ENCODE measurements around the gene POU2F1. TPM values are rescaled to one million over a fixed set of nuclear protein-coding genes. Genes with fewer than 3 reads are reported as not detected.

POU2F1 gene
- total and polyA plus RNA-seq, 4 donors, result 0.93 to 10.5 (median 6.5) TPM

DNA sequence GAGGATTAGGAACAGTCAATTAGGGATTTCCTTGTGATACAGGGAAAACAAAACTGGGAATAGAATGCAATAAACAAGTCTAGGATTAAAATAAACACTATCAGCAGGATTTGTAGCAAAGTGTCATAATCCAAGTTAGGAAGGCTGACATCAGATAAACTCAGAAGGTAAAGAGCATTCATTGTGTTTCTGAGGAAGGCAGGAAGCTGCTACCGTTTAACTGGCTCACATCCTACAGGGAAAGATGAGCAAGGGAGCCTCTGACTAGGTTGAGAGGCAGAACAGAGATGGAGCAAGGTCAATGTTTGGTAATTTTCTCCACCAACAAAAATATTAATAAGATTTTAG is 124.7 kb downstream of the POU2F1 start (continued):
- TF ChIP-seq EGR1 (IDR thresholded peaks at IDR 0.05; ENCODE audit: low read depth in 2 of 2), result no peak

DNA sequence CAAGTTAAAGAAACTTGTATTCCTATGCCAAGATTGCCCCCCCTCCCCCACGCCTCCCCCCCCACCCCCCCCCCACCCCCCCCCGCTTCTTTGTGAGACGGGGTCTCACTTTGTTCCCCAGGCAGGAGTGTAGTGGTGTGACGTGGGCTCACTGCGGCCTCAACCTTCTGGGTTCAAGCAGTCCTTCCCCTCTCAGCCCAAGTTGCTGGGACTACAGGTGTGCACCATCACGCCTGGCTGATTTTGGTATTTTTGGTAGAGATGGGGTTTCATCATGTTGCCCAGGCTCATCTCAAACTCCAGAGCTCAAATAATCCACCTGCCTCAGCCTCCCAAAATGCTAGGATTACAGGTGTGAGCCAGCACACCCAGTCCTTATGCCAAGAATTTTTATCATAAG is 136.6 kb downstream of the POU2F1 start:
- no peaks in the 10 kb centered on the region for H3K36me3 ChIP-seq (ENCODE audit: control insufficient read depth in 4 of 4, insufficient read depth in 3 of 4, low read depth in 1 of 4, low read length in 3 of 4)
- TF ChIP-seq GABPA (IDR thresholded peaks at IDR 0.05 in 1 of 2, conservative IDR thresholded peaks at IDR 0.05 in 1 of 2) (no peak), TAF1 (conservative IDR thresholded peaks at IDR 0.05) (no peak), RAD21 (IDR thresholded peaks at IDR 0.05) (no peak), HNF4G (IDR thresholded peaks at IDR 0.05) (no peak), JUND (IDR thresholded peaks at IDR 0.05) (no peak), YY1 (IDR thresholded peaks at IDR 0.05) (no peak), FOXA1 (IDR thresholded peaks at IDR 0.05) (no peak), RXRA (IDR thresholded peaks at IDR 0.05) (no peak), EGR1 (IDR thresholded peaks at IDR 0.05; ENCODE audit: low read depth in 2 of 2) (no peak), SP1 (IDR thresholded peaks at IDR 0.05) (no peak), HNF4A (conservative IDR thresholded peaks at IDR 0.05) (no peak)
- TF ChIP-seq, protein P1, sequence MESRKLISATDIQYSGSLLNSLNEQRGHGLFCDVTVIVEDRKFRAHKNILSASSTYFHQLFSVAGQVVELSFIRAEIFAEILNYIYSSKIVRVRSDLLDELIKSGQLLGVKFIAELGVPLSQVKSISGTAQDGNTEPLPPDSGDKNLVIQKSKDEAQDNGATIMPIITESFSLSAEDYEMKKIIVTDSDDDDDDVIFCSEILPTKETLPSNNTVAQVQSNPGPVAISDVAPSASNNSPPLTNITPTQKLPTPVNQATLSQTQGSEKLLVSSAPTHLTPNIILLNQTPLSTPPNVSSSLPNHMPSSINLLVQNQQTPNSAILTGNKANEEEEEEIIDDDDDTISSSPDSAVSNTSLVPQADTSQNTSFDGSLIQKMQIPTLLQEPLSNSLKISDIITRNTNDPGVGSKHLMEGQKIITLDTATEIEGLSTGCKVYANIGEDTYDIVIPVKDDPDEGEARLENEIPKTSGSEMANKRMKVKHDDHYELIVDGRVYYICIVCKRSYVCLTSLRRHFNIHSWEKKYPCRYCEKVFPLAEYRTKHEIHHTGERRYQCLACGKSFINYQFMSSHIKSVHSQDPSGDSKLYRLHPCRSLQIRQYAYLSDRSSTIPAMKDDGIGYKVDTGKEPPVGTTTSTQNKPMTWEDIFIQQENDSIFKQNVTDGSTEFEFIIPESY (IDR thresholded peaks at IDR 0.05), result no peak
- TF ChIP-seq, protein P2, sequence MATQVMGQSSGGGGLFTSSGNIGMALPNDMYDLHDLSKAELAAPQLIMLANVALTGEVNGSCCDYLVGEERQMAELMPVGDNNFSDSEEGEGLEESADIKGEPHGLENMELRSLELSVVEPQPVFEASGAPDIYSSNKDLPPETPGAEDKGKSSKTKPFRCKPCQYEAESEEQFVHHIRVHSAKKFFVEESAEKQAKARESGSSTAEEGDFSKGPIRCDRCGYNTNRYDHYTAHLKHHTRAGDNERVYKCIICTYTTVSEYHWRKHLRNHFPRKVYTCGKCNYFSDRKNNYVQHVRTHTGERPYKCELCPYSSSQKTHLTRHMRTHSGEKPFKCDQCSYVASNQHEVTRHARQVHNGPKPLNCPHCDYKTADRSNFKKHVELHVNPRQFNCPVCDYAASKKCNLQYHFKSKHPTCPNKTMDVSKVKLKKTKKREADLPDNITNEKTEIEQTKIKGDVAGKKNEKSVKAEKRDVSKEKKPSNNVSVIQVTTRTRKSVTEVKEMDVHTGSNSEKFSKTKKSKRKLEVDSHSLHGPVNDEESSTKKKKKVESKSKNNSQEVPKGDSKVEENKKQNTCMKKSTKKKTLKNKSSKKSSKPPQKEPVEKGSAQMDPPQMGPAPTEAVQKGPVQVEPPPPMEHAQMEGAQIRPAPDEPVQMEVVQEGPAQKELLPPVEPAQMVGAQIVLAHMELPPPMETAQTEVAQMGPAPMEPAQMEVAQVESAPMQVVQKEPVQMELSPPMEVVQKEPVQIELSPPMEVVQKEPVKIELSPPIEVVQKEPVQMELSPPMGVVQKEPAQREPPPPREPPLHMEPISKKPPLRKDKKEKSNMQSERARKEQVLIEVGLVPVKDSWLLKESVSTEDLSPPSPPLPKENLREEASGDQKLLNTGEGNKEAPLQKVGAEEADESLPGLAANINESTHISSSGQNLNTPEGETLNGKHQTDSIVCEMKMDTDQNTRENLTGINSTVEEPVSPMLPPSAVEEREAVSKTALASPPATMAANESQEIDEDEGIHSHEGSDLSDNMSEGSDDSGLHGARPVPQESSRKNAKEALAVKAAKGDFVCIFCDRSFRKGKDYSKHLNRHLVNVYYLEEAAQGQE (IDR thresholded peaks at IDR 0.05), result no peak
- TF ChIP-seq, protein P3, sequence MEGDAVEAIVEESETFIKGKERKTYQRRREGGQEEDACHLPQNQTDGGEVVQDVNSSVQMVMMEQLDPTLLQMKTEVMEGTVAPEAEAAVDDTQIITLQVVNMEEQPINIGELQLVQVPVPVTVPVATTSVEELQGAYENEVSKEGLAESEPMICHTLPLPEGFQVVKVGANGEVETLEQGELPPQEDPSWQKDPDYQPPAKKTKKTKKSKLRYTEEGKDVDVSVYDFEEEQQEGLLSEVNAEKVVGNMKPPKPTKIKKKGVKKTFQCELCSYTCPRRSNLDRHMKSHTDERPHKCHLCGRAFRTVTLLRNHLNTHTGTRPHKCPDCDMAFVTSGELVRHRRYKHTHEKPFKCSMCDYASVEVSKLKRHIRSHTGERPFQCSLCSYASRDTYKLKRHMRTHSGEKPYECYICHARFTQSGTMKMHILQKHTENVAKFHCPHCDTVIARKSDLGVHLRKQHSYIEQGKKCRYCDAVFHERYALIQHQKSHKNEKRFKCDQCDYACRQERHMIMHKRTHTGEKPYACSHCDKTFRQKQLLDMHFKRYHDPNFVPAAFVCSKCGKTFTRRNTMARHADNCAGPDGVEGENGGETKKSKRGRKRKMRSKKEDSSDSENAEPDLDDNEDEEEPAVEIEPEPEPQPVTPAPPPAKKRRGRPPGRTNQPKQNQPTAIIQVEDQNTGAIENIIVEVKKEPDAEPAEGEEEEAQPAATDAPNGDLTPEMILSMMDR (IDR thresholded peaks at IDR 0.05; ENCODE audit: low read depth, low read length, missing input control), result no peak
- TF ChIP-seq, protein P4, sequence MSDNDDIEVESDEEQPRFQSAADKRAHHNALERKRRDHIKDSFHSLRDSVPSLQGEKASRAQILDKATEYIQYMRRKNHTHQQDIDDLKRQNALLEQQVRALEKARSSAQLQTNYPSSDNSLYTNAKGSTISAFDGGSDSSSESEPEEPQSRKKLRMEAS (IDR thresholded peaks at IDR 0.05), result no peak
- WGBS, result 91% methylated on average over 6 of the region's 6 CpGs

More for the DNA sequence above, 136.6 kb downstream of the POU2F1 start:
- H3K9me3 ChIP-seq (ENCODE audit: control insufficient read depth in 4 of 4, low read length in 3 of 4), result no peaks in the 10 kb centered on the region
- no peaks in the 10 kb centered on the region for H3K27me3 ChIP-seq (ENCODE audit: control insufficient read depth in 4 of 4, insufficient read depth in 4 of 4, low read length in 3 of 4)
- H3K9ac ChIP-seq (ENCODE audit: low read depth in 1 of 2, low read length in 2 of 2), result no peak overlapping the region
- H3K4me3 ChIP-seq (ENCODE audit: low read depth in 1 of 3, low read length in 3 of 3), result no peak overlapping the region
- no peaks in the 10 kb centered on the region for H3K4me1 ChIP-seq (ENCODE audit: control insufficient read depth in 4 of 4, insufficient read depth in 4 of 4, low read length in 3 of 4)
- H3K27ac ChIP-seq (ENCODE audit: low read depth in 1 of 2, low read length in 2 of 2), result no peak overlapping the region
- DNase-seq (ENCODE audit: low spot score), result no peak
